GM12891 (cell line): Measurements from ENCODE around the gene LDHB.

Experiments used
- POLR2A ChIP-seq: IDR thresholded peaks from 2 replicates; pipeline ENCODE4 v1.6.1; 2011; ENCODE audit warnings: low read depth, low read length, control low read depth
- POLR2AphosphoS5 ChIP-seq: IDR thresholded peaks from 2 replicates; pipeline ENCODE4 v1.6.1; 2011; ENCODE audit warnings: low read depth, low read length, control low read depth

- TF ChIP-seq POLR2A (no peak), POLR2AphosphoS5 (no peak)
These were observed 19.1 kb upstream of the LDHB start for GRCh38 chr12:21676776-21677175.
